Measurements from ENCODE around the gene EHBP1.

DNA sequence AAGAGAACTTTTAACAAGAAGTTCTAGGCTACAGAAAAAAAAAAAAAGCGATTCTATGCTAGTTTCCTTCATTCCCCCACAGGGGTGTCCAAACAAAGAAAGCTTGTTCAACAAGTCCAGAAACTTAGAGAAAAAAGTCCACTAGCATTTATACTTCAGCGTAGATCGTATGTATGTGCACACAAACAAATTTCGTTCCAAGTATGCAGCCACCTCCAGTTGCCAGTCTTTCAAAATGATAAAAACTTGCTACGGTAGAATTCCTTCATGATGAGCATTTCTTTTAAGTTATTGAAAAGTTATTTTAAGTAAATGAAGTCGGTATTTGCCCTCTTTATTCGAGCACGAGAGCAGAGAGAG, 341.4 kb downstream of the EHBP1 start:
- TF ChIP-seq, protein P1, sequence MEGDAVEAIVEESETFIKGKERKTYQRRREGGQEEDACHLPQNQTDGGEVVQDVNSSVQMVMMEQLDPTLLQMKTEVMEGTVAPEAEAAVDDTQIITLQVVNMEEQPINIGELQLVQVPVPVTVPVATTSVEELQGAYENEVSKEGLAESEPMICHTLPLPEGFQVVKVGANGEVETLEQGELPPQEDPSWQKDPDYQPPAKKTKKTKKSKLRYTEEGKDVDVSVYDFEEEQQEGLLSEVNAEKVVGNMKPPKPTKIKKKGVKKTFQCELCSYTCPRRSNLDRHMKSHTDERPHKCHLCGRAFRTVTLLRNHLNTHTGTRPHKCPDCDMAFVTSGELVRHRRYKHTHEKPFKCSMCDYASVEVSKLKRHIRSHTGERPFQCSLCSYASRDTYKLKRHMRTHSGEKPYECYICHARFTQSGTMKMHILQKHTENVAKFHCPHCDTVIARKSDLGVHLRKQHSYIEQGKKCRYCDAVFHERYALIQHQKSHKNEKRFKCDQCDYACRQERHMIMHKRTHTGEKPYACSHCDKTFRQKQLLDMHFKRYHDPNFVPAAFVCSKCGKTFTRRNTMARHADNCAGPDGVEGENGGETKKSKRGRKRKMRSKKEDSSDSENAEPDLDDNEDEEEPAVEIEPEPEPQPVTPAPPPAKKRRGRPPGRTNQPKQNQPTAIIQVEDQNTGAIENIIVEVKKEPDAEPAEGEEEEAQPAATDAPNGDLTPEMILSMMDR (conservative IDR thresholded peaks at IDR 0.05; ENCODE audit: low read depth in 2 of 2) = no peak
- TF ChIP-seq, protein P2, sequence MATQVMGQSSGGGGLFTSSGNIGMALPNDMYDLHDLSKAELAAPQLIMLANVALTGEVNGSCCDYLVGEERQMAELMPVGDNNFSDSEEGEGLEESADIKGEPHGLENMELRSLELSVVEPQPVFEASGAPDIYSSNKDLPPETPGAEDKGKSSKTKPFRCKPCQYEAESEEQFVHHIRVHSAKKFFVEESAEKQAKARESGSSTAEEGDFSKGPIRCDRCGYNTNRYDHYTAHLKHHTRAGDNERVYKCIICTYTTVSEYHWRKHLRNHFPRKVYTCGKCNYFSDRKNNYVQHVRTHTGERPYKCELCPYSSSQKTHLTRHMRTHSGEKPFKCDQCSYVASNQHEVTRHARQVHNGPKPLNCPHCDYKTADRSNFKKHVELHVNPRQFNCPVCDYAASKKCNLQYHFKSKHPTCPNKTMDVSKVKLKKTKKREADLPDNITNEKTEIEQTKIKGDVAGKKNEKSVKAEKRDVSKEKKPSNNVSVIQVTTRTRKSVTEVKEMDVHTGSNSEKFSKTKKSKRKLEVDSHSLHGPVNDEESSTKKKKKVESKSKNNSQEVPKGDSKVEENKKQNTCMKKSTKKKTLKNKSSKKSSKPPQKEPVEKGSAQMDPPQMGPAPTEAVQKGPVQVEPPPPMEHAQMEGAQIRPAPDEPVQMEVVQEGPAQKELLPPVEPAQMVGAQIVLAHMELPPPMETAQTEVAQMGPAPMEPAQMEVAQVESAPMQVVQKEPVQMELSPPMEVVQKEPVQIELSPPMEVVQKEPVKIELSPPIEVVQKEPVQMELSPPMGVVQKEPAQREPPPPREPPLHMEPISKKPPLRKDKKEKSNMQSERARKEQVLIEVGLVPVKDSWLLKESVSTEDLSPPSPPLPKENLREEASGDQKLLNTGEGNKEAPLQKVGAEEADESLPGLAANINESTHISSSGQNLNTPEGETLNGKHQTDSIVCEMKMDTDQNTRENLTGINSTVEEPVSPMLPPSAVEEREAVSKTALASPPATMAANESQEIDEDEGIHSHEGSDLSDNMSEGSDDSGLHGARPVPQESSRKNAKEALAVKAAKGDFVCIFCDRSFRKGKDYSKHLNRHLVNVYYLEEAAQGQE (IDR thresholded peaks at IDR 0.05; ENCODE audit: unreplicated experiment) = no peak
- TF ChIP-seq EZH2 (IDR thresholded peaks at IDR 0.05; ENCODE audit: low read depth, unreplicated experiment) = no peak

Measured in GM23338 (cell line).